ENCODE measurements around the gene OR3A2.

DNA sequence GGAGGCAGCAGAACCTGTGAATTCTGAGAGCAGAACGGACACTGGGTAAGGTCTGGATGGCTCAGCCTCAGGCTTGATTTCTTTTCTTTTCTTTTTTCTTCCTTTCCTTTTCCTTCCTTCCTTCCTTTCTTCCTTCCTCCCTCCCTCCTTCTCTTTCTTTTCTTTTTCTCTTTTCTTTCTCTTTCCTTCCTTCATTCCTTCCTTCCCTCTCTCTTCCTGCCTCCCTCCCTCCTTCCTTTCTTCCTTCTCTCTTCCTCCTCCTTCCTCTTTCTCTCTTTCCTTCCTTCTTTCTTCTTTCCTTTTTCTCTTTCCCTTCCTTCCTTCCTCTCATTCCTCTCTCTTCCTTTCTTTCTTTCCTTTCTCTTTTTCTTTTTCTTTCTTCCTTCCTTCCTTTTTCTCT lies 125.9 kb downstream of the OR3A2 start:
- TF ChIP-seq EZH2 (IDR thresholded peaks at IDR 0.05; ENCODE audit: borderline replicate concordance, low read length) (no peak), CTCF (conservative IDR thresholded peaks at IDR 0.05 in 1 of 2, IDR thresholded peaks at IDR 0.05 in 1 of 2; ENCODE audit: extremely low read depth in 1 of 2, insufficient read depth in 1 of 2, low read depth in 1 of 2, low read length in 2 of 2) (no peak)
